D341Med (cell line): Measurements from ENCODE around the gene ARL2.

Experiments
- DNase-seq: peaks from one replicate; pipeline ENCODE4 v3.0.0; 2012; ENCODE audit warnings: low spot score

The ARL2 gene

DNA sequence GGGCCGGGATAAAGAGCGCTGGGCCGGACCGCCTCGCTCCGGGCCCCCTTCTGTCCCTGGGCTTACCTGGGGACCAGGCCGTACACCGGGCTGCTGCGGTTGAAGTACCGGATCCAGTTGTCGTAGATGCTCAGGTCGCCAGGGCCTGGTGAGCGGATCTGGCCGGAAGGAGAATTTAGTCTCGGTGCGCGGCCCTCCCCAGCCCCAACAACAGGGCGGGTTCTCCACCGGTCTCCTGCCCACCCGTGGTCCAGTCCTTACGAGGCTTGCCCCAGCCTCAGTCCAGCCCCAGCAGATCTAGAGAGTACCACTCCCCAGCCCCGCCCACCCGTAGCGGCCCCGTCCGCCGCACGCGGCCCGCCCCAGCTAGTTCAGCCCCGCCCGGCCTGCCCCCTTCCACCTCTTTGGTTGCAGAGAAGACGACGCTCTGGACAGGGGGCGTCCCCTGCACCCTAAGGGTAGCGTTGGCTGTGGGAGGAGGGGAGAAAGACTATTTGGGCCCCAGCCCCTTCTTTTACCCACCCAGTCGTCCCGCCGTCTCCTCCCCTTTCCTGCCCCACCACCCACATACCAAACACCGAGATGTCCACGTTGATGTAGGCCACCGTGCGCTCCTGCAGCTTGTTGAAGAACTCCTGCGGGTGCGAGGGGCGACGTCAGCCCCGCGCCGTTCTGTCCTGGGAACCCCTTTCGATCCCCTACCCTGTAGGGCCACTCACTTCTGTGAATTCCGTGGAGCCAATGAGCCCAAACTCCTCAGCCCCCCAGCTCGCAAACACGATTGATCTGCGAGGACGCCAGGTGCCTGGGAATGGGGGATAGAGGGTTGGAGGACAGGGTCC, 33.8 kb downstream of the ARL2 start:
- no peak for DNase-seq

GRCh38 chr11:65051398-65051858, 37.5 kb downstream of the ARL2 start:
- no peak for DNase-seq

GRCh38 chr11:65053827-65054508, 40.0 kb downstream of the ARL2 start:
- no peak for DNase-seq

GRCh38 chr11:65055538-65055937, 41.6 kb downstream of the ARL2 start:
- no peak for DNase-seq

DNA sequence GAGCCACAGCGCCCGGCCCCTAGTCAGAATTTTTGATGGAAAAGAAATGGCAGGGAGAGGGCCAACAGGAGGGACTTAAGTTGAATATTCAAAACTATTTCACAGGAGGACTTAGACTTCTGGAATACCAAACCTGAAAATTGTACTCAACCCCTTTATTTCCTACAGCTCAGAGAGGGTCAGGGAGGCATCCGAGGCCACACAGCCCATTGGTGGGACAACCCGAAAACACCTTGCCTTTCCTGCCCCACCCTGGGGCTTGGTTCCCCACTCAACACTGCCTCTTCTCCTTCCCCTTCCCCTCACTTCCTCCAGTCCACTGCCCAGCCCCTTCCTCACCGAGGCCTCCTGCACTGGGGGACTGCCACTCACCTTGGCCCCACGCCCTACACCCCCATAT, 43.0 kb downstream of the ARL2 start:
- peak; percentile 4 for DNase-seq

DNA sequence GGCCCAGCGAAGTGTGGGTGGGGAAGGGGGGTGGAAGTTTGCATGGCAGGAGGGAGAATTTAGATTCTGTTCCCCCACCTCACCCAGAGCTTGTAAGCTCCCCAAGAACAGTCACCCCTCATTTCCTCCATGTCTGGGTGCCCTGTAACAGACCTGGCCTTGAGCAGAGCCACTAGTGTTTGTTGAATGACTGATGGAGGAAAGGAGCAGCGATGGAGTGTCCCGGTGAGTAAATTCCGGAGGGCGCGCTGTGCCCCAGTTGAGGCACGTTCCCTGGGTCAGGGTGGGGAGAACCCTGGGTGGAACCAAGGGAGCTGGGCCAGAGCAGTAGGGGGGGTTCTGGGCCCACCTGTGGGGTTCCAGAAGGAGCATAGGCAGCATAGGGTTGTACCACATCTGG, 43.6 kb downstream of the ARL2 start:
- DNase-seq: no peak

- peak; percentile 26 for DNase-seq
Observed at GRCh38 chr11:65058012-65058411, 44.1 kb downstream of the ARL2 start.

- DNase-seq: peak; percentile 17
Observed at GRCh38 chr11:65058419-65059054, 44.6 kb downstream of the ARL2 start, which contains the start of gene NAALADL1. TSS of gene NAALADL1 (minus strand) at chr11:65058553. CDS start at chr11:65058521, 32 bp downstream.

DNA sequence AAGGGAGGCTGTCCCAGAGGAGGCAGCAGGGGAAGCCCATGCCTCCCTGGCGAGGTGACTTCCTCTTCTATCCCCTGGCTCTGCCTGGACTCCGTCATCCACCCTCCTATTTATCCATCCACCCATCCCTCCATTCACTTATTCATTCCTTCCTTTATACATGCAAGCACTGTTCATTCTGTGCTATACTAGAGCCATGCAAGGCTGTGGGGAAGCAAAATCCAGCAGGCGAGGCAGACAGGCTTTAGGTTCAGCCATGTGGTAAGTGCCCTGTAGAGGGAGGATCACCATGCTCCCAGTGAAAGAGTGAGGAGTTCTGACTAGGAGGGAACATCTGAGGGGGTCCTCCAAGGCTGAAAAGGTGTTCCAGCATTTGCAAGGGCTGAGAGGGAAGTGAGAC, 45.6 kb downstream of the ARL2 start:
- no peak for DNase-seq

- no peak for DNase-seq
Observed at GRCh38 chr11:65059959-65060824, 46.2 kb downstream of the ARL2 start.

DNA sequence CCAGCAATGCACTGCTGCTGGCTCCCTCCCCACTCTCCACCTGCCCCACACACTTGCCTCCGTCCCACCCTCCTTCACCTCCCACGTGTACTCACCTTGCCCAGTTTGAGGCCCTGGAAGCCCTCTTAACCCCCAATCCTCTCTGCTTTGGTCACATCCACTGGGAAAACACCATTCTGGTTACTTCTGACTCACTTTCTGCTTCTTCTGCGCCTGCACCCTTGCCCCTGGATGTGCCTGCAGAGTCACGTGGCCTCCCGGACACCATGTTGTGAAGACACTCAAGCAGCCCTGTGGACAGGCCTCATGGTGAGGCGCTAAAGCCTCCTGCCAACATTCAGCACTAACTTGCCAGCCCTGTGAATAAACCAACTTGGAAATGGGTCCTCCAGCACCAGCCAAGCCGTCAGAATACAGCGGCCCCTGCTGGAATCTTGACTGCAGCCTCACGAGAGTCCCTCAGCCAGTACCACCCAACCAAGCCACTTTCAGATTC, 47.0 kb downstream of the ARL2 start:
- DNase-seq: no peak

- DNase-seq: no peak
Observed at GRCh38 chr11:65063532-65063931, 49.6 kb downstream of the ARL2 start.

DNA sequence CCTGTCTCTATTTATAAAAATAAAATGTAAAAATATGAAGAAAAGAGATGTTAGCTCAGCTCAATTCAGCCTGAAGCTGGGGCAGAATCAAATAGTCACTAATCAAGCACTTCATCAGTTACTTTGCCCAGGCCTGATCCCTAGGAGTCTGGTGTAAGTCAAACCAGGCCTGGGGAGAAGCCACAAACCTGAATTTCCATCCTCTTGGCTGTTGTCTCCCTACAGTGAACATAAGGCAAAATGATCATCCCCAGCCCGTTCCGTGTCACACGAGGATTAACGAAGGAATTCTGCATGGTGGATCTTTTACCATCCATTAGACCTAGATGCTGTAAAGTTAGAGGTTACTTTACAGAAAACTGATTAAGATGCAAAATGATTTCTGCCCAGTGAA, 50.9 kb downstream of the ARL2 start:
- no peak for DNase-seq

DNA sequence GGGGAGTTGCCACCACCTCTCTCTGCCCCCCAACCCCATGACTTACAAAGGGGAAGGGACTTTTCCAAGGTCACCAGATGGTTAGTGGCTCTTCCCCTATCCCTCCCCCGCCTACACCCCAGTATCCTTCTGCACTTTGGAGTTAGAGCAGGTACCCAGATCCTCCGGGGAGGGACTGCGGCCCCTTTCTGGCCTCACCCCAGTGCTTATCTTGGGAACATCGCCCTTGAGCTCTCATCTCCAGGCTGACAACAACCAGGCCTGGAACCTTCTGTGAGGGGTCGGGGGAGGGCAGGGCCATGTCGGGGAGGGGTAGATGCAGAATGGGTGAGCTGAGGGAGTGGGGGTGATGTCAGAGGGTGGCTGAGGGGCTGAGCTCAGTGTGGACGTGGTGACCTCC, 51.9 kb downstream of the ARL2 start:
- no peak for DNase-seq

GRCh38 chr11:65066315-65066714, 52.4 kb downstream of the ARL2 start:
- DNase-seq: no peak

DNA sequence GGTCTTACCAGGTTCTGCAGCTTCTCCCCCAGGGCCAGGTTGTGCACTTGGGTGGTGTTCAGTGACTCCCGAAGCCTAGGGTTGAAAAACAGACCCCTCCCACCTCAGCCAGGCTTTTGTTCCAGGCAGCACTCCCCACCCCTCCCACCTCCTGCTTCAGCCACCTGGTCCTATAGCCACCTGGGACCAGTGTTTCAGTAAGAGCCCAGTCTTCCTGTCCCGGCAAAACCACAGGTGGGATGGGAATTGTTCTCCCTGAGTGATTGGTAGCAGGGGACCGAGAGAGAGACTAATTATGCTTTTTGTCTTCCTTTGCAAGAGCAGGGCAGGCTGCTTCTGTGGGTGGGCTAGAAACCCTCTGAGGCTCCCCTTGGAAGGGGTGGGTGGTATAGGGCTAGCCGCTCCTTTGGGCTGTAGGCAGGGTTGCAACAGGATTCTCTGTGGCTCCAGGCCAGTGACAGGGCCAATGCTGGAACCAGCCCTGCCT, 52.9 kb downstream of the ARL2 start:
- no peak for DNase-seq

DNA sequence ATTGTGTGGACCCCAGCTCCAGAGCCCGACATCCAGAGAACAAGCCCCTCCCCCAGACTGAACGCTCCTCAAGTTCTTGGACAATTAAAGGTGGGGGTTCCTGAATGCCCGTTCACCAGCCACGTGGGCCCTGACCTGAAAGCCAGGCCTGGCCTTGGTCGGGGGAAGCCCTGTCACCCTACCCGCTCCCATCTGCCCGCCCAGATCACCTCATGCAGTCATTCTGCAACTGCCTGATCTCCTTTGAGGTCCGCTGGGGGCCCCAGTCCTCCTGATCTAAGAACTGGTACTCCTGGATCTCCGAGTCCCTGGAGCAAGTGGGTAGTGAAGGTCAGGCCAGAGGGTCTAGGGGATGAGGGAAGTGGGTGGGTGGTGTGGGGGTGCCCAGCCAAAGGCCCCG, 53.5 kb downstream of the ARL2 start:
- DNase-seq: peak; percentile 9

- DNase-seq: peak; percentile 4
Observed at GRCh38 chr11:65069217-65069616, 55.3 kb downstream of the ARL2 start.
